ENCODE results near the gene FHIP1A. TPM values are rescaled to one million over a fixed set of nuclear protein-coding genes. Genes with fewer than 3 reads are reported as not detected.

FHIP1A gene
- total and polyA plus RNA-seq, 9 of the 15 experiments (the other 6 are each of a cell fraction or from before 2014, with no cell fraction given): 0.01 to 0.95 (median 0.04) TPM; not detected in 4

DNA sequence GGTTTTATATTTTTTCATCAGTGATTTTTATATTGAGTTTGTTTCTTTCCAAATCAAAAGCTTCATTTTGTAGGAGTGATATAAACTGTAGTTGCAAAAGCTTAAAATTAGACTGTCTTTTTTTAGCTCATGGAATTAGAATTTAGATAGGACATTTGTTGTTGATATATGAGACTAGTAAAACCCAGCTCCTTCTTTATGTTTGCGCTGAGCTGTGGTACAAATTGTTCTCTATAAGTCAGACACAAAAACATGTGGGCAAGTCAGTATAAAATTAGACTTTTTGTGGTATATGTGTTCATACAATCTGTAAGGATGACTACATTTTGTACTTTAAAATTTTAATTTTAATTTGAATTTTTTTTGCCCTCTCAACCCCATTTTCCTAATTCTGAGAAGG lies 18.3 kb downstream of the FHIP1A start (continued):
- TF ChIP-seq, protein P1, sequence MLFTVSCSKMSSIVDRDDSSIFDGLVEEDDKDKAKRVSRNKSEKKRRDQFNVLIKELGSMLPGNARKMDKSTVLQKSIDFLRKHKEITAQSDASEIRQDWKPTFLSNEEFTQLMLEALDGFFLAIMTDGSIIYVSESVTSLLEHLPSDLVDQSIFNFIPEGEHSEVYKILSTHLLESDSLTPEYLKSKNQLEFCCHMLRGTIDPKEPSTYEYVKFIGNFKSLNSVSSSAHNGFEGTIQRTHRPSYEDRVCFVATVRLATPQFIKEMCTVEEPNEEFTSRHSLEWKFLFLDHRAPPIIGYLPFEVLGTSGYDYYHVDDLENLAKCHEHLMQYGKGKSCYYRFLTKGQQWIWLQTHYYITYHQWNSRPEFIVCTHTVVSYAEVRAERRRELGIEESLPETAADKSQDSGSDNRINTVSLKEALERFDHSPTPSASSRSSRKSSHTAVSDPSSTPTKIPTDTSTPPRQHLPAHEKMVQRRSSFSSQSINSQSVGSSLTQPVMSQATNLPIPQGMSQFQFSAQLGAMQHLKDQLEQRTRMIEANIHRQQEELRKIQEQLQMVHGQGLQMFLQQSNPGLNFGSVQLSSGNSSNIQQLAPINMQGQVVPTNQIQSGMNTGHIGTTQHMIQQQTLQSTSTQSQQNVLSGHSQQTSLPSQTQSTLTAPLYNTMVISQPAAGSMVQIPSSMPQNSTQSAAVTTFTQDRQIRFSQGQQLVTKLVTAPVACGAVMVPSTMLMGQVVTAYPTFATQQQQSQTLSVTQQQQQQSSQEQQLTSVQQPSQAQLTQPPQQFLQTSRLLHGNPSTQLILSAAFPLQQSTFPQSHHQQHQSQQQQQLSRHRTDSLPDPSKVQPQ (CRISPR knock-in tag; IDR thresholded peaks at IDR 0.05; ENCODE audit: borderline replicate concordance): no peak
- TF ChIP-seq MECOM (CRISPR knock-in tag; IDR thresholded peaks at IDR 0.05): no peak
- no peak for TF ChIP-seq ZNF197 (CRISPR knock-in tag; IDR thresholded peaks at IDR 0.05; ENCODE audit: low read depth)
- no peak for TF ChIP-seq RBM39 (optimal IDR thresholded peaks at IDR 0.05; ENCODE audit: low read depth, low read length)
- no peak for TF ChIP-seq E2F3 (CRISPR knock-in tag; IDR thresholded peaks at IDR 0.05)

DNA sequence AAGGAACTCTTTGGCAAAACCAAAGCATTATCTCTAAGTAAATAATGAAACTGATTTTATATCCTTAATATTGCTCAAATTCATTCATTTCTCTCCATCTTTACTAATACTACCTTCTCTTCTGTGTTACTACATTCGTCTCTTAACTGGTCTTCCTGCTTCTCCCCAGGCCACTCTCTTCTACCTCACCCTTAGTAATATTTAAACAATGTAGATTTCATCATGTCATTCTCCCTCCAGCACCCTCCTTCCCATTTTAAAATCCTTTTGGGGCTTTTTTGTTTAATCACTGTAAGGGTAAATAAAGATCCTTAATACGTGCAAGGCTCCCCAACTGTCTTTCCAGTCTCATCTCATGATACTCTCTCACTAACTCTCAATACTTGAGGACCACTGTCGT lies 19.4 kb downstream of the FHIP1A start:
- intact Hi-C loops (cut with micrococcal nuclease) (no loop called here), in situ Hi-C loops (cut with MboI) (no loop called here)
- DNase-seq (ENCODE audit: extremely low read depth in 1 of 4, low spot score in 3 of 4) (no peak), FAIRE-seq (no peak), ATAC-seq (no peak)
- BruUV-seq (replicated peaks): no TSS peak
- Histone ChIP-seq H3K79me2 (ENCODE audit: control insufficient read depth, insufficient read depth, low read length) (no peaks in the 10 kb centered on the region), H3K4me3 (no peak overlapping the region), H3K36me3 (ENCODE audit: control insufficient read depth, insufficient read depth, low read length) (no peaks in the 10 kb centered on the region), H3K9ac (ENCODE audit: insufficient read depth in 1 of 2, low read depth in 2 of 2, low read length in 2 of 2) (no peak overlapping the region), H3K9me3 (replicated peaks; ENCODE audit: control insufficient read depth, insufficient read depth, low read depth, low read length) (no peaks in the 10 kb centered on the region), H4K20me1 (replicated peaks; ENCODE audit: control insufficient read depth, insufficient read depth, low read length) (no peaks in the 10 kb centered on the region), H3K27ac (ENCODE audit: extremely low read depth, low read depth, low read length) (no peak overlapping the region), H3K27me3 (ENCODE audit: control insufficient read depth in 2 of 2, insufficient read depth in 2 of 2, low read length in 2 of 2) (no peaks in the 10 kb centered on the region), H3K4me1 (replicated peaks in 1 of 2; ENCODE audit: control insufficient read depth in 2 of 2, insufficient read depth in 2 of 2, low read length in 2 of 2) (no peaks in the 10 kb centered on the region), H3K9me1 (ENCODE audit: control insufficient read depth, insufficient read depth, low read length) (no peaks in the 10 kb centered on the region), H3K4me2 (ENCODE audit: insufficient read depth, low read length) (no peak overlapping the region), H2AFZ (ENCODE audit: low read depth, low read length) (no peak overlapping the region)
- 0% methylated on average over 3 of the region's 3 CpGs for WGBS (ENCODE audit: insufficient coverage, low coverage, missing lambda C conversion rate)
- CTCF ChIA-PET (ENCODE audit: low intra/inter-chr PET ratio): no interaction called here
- POLR2A ChIA-PET: no interaction called here
- TF ChIP-seq, protein P2, sequence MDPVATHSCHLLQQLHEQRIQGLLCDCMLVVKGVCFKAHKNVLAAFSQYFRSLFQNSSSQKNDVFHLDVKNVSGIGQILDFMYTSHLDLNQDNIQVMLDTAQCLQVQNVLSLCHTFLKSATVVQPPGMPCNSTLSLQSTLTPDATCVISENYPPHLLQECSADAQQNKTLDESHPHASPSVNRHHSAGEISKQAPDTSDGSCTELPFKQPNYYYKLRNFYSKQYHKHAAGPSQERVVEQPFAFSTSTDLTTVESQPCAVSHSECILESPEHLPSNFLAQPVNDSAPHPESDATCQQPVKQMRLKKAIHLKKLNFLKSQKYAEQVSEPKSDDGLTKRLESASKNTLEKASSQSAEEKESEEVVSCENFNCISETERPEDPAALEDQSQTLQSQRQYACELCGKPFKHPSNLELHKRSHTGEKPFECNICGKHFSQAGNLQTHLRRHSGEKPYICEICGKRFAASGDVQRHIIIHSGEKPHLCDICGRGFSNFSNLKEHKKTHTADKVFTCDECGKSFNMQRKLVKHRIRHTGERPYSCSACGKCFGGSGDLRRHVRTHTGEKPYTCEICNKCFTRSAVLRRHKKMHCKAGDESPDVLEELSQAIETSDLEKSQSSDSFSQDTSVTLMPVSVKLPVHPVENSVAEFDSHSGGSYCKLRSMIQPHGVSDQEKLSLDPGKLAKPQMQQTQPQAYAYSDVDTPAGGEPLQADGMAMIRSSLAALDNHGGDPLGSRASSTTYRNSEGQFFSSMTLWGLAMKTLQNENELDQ (CRISPR knock-in tag; IDR thresholded peaks at IDR 0.05; ENCODE audit: borderline replicate concordance): no peak
- TF ChIP-seq CCNT2 (IDR thresholded peaks at IDR 0.05; ENCODE audit: borderline replicate concordance, extremely low read depth, insufficient read length, low read depth, low read length) (no peak), KAT2B (IDR thresholded peaks at IDR 0.05; ENCODE audit: low read depth, low read length) (no peak), SLC30A9 (CRISPR knock-in tag; IDR thresholded peaks at IDR 0.05) (no peak)
